Effector memory CD8-positive, alpha-beta T cell (primary cell): Measurements from ENCODE around the gene KLRD1.
"Not testable (repeated sequence)": the region's sequence is repeated elsewhere in the genome, so short reads cannot be mapped to it uniquely, and the experiment has no call there.

Source experiments
- ATAC-seq: fragments of 150-1000 bp; cut with Tn5 transposase; replicated peaks from 2 replicates; pipeline ENCODE4 v1.10.0; 2021; ENCODE audit warnings: mild to moderate bottlenecking, moderate library complexity
- DNase-seq, 3 experiments: peaks; one replicate each; pipeline ENCODE4 v3.0.0; 2021
- H3K27ac Mint-ChIP-seq, 2 donors: one replicate each; pipeline ENCODE4 v1.8.0; 2022; ENCODE audit warnings: mild to moderate bottlenecking in 2 of 2, mixed read lengths in 2 of 2, moderate library complexity in 2 of 2
- H3K27me3 Mint-ChIP-seq, 2 donors: one replicate each; pipeline ENCODE4 v1.8.0; 2022; ENCODE audit warnings: mixed read lengths in 2 of 2
- H3K36me3 Mint-ChIP-seq: one replicate; pipeline ENCODE4 v1.8.0; 2022; ENCODE audit warnings: mild to moderate bottlenecking, moderate library complexity, mixed read lengths; ENCODE audit not compliant: insufficient read depth
- H3K4me1 Mint-ChIP-seq, 2 donors: one replicate each; pipeline ENCODE4 v1.8.0; 2022; ENCODE audit warnings: low read depth in 2 of 2, mixed read lengths in 2 of 2
- H3K4me3 Mint-ChIP-seq, 2 donors: one replicate each; pipeline ENCODE4 v1.8.0; 2022; ENCODE audit warnings: mild to moderate bottlenecking in 2 of 2, mixed read lengths in 2 of 2, moderate library complexity in 2 of 2
- H3K9me3 Mint-ChIP-seq, 2 donors: one replicate each; pipeline ENCODE4 v1.8.0; 2022; ENCODE audit warnings: mixed read lengths in 2 of 2

The KLRD1 gene

GRCh38 chr12:10351457-10351856 is 43.8 kb downstream of the KLRD1 start:
- ATAC-seq = not testable (repeated sequence)

DNA sequence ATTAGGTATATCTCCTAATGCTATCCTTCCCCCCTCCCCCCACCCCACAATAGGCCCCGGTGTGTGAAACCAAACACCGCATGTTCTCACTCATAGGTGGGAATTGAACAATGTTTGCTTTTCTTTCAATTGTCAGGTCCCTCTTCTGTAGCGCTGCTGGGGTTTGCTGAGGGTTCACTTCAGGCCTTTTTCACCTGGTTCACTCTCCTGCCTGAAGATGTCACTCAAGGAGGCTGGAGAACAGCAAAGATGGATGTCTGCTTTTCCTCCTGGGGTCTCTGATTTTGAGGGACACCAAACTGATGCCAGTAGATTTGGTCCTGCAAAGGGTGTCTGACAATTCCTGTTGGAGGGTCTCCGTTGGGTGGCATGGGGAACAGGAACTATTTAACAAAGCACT is 46.4 kb downstream of the KLRD1 start:
- Mint-ChIP-seq H3K27ac (no peak overlapping the region), H3K9me3 (no peaks in the 10 kb centered on the region), H3K4me1 (peaks cover 0 to 6% of the 10 kb centered on the region in 2 donors), H3K4me3 (no peak overlapping the region), H3K27me3 (no peaks in the 10 kb centered on the region), H3K36me3 (peaks cover 6% of the 10 kb centered on the region)
- DNase-seq (no peak), ATAC-seq (no peak)

More at GRCh38 chr12:10351457-10351856, 43.8 kb downstream of the KLRD1 start:
- H3K9me3 Mint-ChIP-seq, DNase-seq, H3K27me3 Mint-ChIP-seq, H3K27ac Mint-ChIP-seq, H3K4me3 Mint-ChIP-seq, H3K36me3 Mint-ChIP-seq, H3K4me1 Mint-ChIP-seq: not testable (repeated sequence)

- ATAC-seq = no peak
- no peaks in the 10 kb centered on the region for H3K9me3 Mint-ChIP-seq
- DNase-seq = no peak
- H3K36me3 Mint-ChIP-seq = peaks cover 9% of the 10 kb centered on the region
- no peaks in the 10 kb centered on the region for H3K27me3 Mint-ChIP-seq
- no peak overlapping the region for H3K4me3 Mint-ChIP-seq
- peaks cover 0 to 10% of the 10 kb centered on the region in 2 donors for H3K4me1 Mint-ChIP-seq
- no peak overlapping the region for H3K27ac Mint-ChIP-seq
Observed at GRCh38 chr12:10354502-10354901, 46.8 kb downstream of the KLRD1 start.

GRCh38 chr12:10358131-10358530 is 50.5 kb downstream of the KLRD1 start:
- Mint-ChIP-seq H3K27me3 (no peaks in the 10 kb centered on the region), H3K4me1 (peaks cover 13 to 26% of the 10 kb centered on the region in 2 donors), H3K4me3 (no peak overlapping the region), H3K36me3 (peaks cover 10% of the 10 kb centered on the region), H3K27ac (no peak overlapping the region), H3K9me3 (no peaks in the 10 kb centered on the region)
- ATAC-seq (no peak), DNase-seq (no peak)

DNA sequence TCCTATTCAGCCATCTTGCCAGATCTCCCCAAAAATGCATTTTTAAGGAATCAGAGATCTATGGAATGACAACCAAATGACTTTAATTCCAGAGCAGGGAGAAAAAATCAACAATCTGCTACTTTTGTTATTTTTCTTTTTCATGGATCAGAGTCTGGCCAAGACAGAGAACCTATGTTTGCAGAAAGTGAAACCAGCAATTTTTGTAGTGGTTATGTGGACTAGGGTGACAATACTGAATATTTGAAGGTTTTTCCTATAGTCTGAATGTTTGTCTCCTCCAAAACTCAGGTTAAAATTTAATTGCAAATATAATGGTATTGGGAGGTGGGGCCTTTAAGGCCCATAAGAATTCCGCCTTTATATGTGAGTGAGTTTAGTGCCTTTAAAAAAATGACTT is 51.3 kb downstream of the KLRD1 start:
- peaks cover 10% of the 10 kb centered on the region for H3K36me3 Mint-ChIP-seq
- H3K4me3 Mint-ChIP-seq = no peak overlapping the region
- H3K4me1 Mint-ChIP-seq = peaks cover 13 to 26% of the 10 kb centered on the region in 2 donors
- no peak for ATAC-seq
- H3K9me3 Mint-ChIP-seq = no peaks in the 10 kb centered on the region
- H3K27me3 Mint-ChIP-seq = no peaks in the 10 kb centered on the region
- DNase-seq = no peak
- H3K27ac Mint-ChIP-seq = peak overlapping the region in 1 of 2 donors; percentile 89

DNA sequence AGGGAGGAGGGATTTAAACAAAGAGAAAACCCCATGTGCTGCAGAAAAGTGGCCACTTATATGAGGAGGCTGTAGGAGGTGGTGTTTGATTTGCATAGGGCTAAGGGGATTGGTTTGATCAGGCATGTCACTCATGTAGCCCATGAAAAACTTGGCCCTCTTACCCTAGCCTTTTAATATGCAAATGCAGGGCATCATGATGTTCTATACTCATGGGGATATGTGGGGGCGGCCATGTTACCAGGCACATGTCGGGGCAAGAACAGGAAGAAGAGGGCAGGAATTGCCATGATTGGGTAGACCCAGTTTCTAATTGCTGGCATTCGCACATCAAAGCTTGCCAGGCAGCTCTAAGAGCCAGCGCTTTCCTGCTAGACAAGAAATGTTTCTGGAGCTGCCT is 53.4 kb downstream of the KLRD1 start:
- Mint-ChIP-seq H3K27ac (peak overlapping the region in 1 of 2 donors; percentile 13), H3K36me3 (peaks cover 10% of the 10 kb centered on the region), H3K9me3 (no peaks in the 10 kb centered on the region), H3K4me3 (no peak overlapping the region), H3K4me1 (peaks cover 13 to 26% of the 10 kb centered on the region in 2 donors), H3K27me3 (no peaks in the 10 kb centered on the region)
- ATAC-seq = no peak
- DNase-seq = no peak

GRCh38 chr12:10361622-10362021 is 54.0 kb downstream of the KLRD1 start:
- no peak for ATAC-seq
- H3K27me3 Mint-ChIP-seq = no peaks in the 10 kb centered on the region
- H3K9me3 Mint-ChIP-seq = no peaks in the 10 kb centered on the region
- peak overlapping the region in 1 of 2 donors; percentile 13 for H3K27ac Mint-ChIP-seq
- H3K4me1 Mint-ChIP-seq = peaks cover 13 to 26% of the 10 kb centered on the region in 2 donors
- H3K4me3 Mint-ChIP-seq = no peak overlapping the region
- H3K36me3 Mint-ChIP-seq = peaks cover 10% of the 10 kb centered on the region
- DNase-seq = no peak

DNA sequence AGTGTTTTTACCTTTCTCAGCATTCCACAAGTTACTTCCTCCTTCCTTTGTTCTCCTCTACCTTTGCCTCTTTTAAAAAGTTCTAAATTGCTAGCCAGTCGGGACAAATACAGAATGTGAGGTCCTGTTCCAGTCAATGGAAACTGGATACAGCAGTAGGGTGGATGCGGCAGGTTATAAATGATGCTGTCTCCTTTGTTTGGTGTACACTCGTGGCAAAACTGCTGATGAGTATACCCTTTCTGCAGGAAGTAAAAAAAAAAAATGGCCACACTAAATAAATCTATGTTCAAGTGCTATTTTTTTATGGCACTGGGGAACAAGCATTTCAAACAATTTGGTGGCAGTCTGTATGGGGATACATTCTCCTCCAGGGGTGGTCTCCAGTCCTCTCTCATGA is 54.7 kb downstream of the KLRD1 start:
- Mint-ChIP-seq H3K4me1 (peaks cover 13 to 26% of the 10 kb centered on the region in 2 donors), H3K4me3 (peak overlapping the region in 1 of 2 donors; percentile 24), H3K9me3 (no peaks in the 10 kb centered on the region), H3K27ac (peak overlapping the region in 1 of 2 donors; percentile 69), H3K27me3 (no peaks in the 10 kb centered on the region), H3K36me3 (peaks cover 10% of the 10 kb centered on the region)
- DNase-seq (no peak), ATAC-seq (no peak)

DNA sequence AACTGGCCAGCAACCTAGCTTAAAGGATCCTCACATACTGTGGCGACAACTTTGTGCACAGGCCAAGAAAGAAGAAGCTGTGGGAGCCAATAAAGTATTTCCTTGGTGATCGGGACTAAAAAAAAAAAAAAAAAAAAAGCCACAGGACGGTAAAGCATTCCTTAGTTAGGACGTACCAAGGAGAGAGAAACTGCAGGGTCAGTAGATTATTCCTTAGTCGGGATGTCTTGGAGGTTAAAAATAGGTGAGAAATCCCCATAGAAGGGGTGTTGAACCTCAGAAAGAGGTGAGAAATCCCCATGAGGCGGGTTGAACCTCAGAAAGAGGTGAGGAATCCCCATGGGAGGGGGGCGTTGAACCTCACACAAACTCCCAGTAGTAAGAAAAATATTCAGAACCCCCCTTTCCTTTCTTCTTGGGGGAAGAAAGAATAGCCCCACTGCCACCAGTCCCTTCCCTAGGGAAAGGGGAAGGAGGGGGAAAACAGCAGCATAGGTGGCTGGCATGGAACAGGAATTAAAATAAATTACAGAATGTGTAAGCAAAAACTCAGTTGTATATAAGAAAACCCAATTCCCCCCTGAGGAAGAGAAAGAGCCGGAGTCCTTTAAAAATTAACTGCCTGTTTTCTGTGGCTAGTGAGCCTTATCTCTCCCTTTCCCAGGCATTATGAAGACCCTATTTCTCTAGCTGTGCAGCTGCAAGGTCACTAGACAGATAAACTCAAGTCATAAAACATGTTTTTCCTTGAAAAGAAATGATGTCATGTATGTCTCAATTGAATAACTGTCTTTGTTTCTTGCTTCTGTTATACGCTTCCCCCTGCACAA is 55.4 kb downstream of the KLRD1 start:
- H3K27ac Mint-ChIP-seq = peak overlapping the region in 1 of 2 donors; percentile 69
- peaks cover 17 to 32% of the 10 kb centered on the region in 2 donors for H3K4me1 Mint-ChIP-seq
- DNase-seq (no peak), ATAC-seq (no peak)
- peak overlapping the region in 1 of 2 donors; percentile 24 for H3K4me3 Mint-ChIP-seq
- peaks cover 13% of the 10 kb centered on the region for H3K36me3 Mint-ChIP-seq
- no peaks in the 10 kb centered on the region for H3K27me3 Mint-ChIP-seq
- no peaks in the 10 kb centered on the region for H3K9me3 Mint-ChIP-seq

DNA sequence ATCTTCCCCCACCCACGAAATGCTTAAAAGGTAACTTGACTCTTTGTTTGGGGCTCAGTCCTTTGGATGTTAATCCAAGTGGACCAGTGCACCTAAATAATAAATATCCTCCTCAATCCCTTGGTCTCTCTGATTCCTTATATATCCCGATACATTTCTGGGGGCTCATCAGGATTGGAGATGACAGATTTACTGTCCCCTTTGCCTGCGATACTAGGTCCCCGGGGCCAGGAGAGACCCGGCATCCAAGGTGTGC is 55.9 kb downstream of the KLRD1 start:
- Mint-ChIP-seq H3K9me3 (no peaks in the 10 kb centered on the region), H3K27me3 (no peaks in the 10 kb centered on the region), H3K27ac (no peak overlapping the region), H3K4me3 (no peak overlapping the region), H3K36me3 (peaks cover 19% of the 10 kb centered on the region), H3K4me1 (peaks cover 22 to 36% of the 10 kb centered on the region in 2 donors)
- DNase-seq (no peak), ATAC-seq (no peak)

DNA sequence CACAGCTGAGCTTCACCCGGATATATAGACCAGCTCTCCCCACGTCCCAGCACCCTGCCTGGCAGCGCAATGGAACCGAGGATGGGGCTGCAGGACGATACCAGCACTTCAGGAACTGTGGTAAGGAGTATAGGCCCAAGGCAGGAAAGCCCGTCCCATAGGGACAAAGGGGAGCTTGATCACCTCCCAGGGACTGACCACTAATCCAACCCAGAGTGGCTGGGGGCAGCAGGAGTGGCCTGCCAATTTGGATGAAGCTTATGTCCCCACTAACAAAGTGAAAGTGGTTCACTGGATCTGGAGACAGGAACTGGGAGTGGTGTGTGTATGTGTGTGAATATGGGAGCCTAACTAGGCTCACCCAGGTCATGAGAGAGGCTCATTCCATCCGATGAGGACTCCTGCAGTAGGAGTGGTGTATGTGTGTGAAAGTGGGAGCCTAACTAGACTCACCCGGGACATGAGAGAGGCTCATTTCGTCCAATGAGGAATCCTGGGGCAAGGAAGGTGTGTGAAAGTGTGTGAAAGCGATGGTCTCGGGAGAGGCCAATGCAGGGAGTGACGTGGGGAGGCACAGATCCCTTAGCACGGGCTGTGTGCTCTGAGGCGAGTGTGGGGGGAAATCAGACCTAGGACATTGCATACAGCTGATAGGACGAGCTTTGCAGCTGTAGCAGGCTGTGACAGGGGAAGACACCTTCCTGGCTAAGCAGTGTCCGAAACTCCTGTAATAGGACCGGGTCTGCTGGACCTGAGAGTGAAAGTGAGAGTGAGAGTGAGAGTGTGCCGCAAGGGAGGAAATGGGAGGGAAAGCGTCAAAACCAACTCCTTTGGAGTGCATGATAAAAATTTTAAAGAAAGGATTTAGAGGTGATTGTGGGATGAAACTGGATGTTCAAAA is 56.5 kb downstream of the KLRD1 start:
- Mint-ChIP-seq H3K27me3 (no peaks in the 10 kb centered on the region), H3K4me1 (peaks cover 25 to 35% of the 10 kb centered on the region in 2 donors), H3K9me3 (no peaks in the 10 kb centered on the region), H3K4me3 (no peak overlapping the region), H3K36me3 (peaks cover 24% of the 10 kb centered on the region), H3K27ac (no peak overlapping the region)
- ATAC-seq (peak; percentile 41), DNase-seq (no peak)

DNA sequence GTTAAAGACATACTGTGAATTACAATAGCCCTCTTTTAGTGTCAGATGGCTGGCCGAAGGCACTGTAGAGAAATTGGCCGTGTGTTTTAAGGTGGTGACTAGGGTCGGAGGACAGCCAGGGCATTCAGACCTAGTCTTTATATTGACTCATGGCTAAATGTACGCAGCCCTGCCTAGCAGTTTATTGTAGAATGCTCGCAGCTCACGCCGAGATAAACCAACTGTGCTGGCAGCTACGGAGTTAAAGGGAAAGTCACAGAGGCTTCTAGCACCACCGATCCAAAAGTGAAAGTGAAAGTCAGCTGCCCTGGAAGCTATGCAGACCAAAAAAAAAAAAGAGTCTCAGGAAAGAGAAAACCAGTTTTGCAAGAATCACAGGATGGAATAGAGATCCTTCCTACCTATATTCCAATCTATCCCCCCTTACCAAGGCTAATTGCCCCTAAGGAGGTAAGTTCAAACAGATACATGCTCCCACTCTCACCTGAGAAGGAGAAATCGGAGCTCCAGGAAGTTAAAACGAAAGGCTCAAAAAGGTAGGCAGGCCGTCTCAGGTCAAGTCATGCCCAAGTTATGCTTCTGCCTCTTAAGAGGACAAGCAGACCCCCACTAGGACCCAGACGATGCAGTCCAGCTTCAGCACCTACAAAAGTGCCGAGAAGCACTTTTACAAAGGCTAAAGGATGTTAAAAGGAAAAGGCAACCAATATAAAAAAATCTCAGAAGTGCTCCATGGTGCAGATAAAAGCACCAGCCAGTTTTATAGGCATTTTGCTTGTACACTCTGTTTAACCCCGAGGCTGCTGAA is 57.3 kb downstream of the KLRD1 start:
- H3K4me1 Mint-ChIP-seq = peaks cover 29 to 33% of the 10 kb centered on the region in 2 donors
- peak; percentile 78 for ATAC-seq
- H3K36me3 Mint-ChIP-seq = peaks cover 27% of the 10 kb centered on the region
- no peaks in the 10 kb centered on the region for H3K27me3 Mint-ChIP-seq
- H3K27ac Mint-ChIP-seq = no peak overlapping the region
- H3K4me3 Mint-ChIP-seq = no peak overlapping the region
- peak; percentile 51 to 62 (median 58) for DNase-seq
- H3K9me3 Mint-ChIP-seq = no peaks in the 10 kb centered on the region

GRCh38 chr12:10365696-10366405 is 58.2 kb downstream of the KLRD1 start:
- ATAC-seq (no peak), DNase-seq (no peak)
- H3K4me1 Mint-ChIP-seq = peaks cover 32 to 33% of the 10 kb centered on the region in 2 donors
- no peaks in the 10 kb centered on the region for H3K9me3 Mint-ChIP-seq
- H3K27ac Mint-ChIP-seq = no peak overlapping the region
- H3K4me3 Mint-ChIP-seq = no peak overlapping the region
- H3K36me3 Mint-ChIP-seq = peaks cover 36% of the 10 kb centered on the region
- H3K27me3 Mint-ChIP-seq = no peaks in the 10 kb centered on the region
